ENCODE measurements around the gene HRH3.

DNA sequence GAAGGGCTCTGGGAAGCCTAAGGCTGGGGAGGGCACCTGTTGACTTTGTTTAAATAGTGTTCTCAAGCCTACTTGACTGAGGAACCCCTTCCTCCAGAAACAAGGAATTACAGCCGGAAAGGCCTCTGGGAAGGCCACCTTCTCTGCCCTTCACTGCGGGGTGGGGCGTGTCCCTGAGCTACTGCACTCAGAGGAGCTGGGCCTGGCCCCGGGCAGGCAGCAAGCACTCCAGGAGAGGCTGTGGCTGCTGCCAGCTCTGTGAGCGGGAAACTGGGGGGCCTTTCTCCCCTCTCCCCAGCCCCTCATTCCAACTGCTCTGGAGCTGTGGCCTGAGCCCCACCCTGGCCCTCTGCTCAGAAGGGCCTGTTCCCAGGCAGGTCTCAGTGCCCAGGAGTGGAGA, 14.3 kb upstream of the HRH3 start:
- TF ChIP-seq, protein P1, sequence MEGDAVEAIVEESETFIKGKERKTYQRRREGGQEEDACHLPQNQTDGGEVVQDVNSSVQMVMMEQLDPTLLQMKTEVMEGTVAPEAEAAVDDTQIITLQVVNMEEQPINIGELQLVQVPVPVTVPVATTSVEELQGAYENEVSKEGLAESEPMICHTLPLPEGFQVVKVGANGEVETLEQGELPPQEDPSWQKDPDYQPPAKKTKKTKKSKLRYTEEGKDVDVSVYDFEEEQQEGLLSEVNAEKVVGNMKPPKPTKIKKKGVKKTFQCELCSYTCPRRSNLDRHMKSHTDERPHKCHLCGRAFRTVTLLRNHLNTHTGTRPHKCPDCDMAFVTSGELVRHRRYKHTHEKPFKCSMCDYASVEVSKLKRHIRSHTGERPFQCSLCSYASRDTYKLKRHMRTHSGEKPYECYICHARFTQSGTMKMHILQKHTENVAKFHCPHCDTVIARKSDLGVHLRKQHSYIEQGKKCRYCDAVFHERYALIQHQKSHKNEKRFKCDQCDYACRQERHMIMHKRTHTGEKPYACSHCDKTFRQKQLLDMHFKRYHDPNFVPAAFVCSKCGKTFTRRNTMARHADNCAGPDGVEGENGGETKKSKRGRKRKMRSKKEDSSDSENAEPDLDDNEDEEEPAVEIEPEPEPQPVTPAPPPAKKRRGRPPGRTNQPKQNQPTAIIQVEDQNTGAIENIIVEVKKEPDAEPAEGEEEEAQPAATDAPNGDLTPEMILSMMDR (IDR thresholded peaks at IDR 0.05): no peak
- TF ChIP-seq POLR2A (IDR thresholded peaks at IDR 0.05): no peak
